ENCODE measurements around the gene TRIM39. TPM values are rescaled to one million over a fixed set of nuclear protein-coding genes. Genes with fewer than 3 reads are reported as not detected.

The TRIM39 gene
- total and polyA plus RNA-seq, 4 donors: 2.7 to 11.0 (median 4.4) TPM

DNA sequence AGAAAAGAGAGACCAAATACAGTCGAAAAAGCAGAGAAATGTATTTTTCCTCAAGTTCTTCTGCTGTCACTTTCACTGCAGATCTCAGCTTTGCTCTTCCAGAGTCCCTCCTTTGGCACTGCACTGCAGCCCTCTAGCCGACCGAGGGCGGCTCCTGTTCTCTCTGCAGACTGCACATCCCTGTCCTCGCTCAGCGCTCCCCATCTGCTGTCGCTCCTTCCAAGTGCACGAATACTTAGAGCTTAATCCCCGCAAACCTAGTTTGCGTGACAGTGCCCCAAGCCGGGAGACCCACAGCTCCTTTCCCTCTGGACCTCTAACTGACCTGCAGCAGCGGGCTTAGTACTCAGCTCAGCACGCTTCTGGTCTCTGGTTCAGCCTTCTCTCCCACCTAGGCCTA, 33.4 kb downstream of the TRIM39 start:
- H3K9me3 ChIP-seq (ENCODE audit: control insufficient read depth in 4 of 4, low read length in 3 of 4): peaks cover 0 to 2% (median 0%) of the 10 kb centered on the region in 4 donors
- H3K4me3 ChIP-seq (ENCODE audit: low read depth in 1 of 3, low read length in 3 of 3): no peak overlapping the region
- TF ChIP-seq RAD21 (IDR thresholded peaks at IDR 0.05) (no peak), HNF4G (IDR thresholded peaks at IDR 0.05) (no peak), REST (IDR thresholded peaks at IDR 0.05) (no peak), YY1 (IDR thresholded peaks at IDR 0.05) (no peak), SP1 (IDR thresholded peaks at IDR 0.05) (no peak), GABPA (IDR thresholded peaks at IDR 0.05 in 1 of 2, conservative IDR thresholded peaks at IDR 0.05 in 1 of 2) (no peak)
- H3K36me3 ChIP-seq (ENCODE audit: control insufficient read depth in 4 of 4, insufficient read depth in 3 of 4, low read depth in 1 of 4, low read length in 3 of 4): no peaks in the 10 kb centered on the region
- peaks cover 0 to 4% (median 2%) of the 10 kb centered on the region in 4 donors for H3K4me1 ChIP-seq (ENCODE audit: control insufficient read depth in 4 of 4, insufficient read depth in 4 of 4, low read length in 3 of 4)
- no peak overlapping the region for H3K9ac ChIP-seq (ENCODE audit: low read depth in 1 of 2, low read length in 2 of 2)
- H3K27ac ChIP-seq (ENCODE audit: low read depth in 1 of 2, low read length in 2 of 2): no peak overlapping the region
- peaks cover 0 to 14% (median 5%) of the 10 kb centered on the region in 4 donors for H3K27me3 ChIP-seq (ENCODE audit: control insufficient read depth in 4 of 4, insufficient read depth in 4 of 4, low read length in 3 of 4)
- WGBS: 52% methylated on average over 13 of the region's 13 CpGs
- DNase-seq (ENCODE audit: low spot score): no peak

GRCh38 chr6:30361661-30362060, 34.9 kb downstream of the TRIM39 start:
- Histone ChIP-seq H3K9me3 (ENCODE audit: control insufficient read depth in 4 of 4, low read length in 3 of 4) (peaks cover 0 to 2% (median 0%) of the 10 kb centered on the region in 4 donors), H3K4me3 (ENCODE audit: low read depth in 1 of 3, low read length in 3 of 3) (no peak overlapping the region), H3K9ac (ENCODE audit: low read depth in 1 of 2, low read length in 2 of 2) (no peak overlapping the region), H3K27me3 (ENCODE audit: control insufficient read depth in 4 of 4, insufficient read depth in 4 of 4, low read length in 3 of 4) (peaks cover 0 to 16% (median 5%) of the 10 kb centered on the region in 4 donors), H3K4me1 (ENCODE audit: control insufficient read depth in 4 of 4, insufficient read depth in 4 of 4, low read length in 3 of 4) (peaks cover 0 to 4% (median 2%) of the 10 kb centered on the region in 4 donors), H3K27ac (ENCODE audit: low read depth in 1 of 2, low read length in 2 of 2) (no peak overlapping the region), H3K36me3 (ENCODE audit: control insufficient read depth in 4 of 4, insufficient read depth in 3 of 4, low read depth in 1 of 4, low read length in 3 of 4) (no peaks in the 10 kb centered on the region)
- 68% methylated on average over 2 of the region's 2 CpGs for WGBS
- TF ChIP-seq RAD21 (IDR thresholded peaks at IDR 0.05) (no peak), JUND (IDR thresholded peaks at IDR 0.05) (no peak), TAF1 (conservative IDR thresholded peaks at IDR 0.05) (no peak), FOXA2 (IDR thresholded peaks at IDR 0.05) (no peak), HNF4G (IDR thresholded peaks at IDR 0.05) (no peak), REST (IDR thresholded peaks at IDR 0.05) (no peak), SP1 (IDR thresholded peaks at IDR 0.05) (no peak), GABPA (IDR thresholded peaks at IDR 0.05 in 1 of 2, conservative IDR thresholded peaks at IDR 0.05 in 1 of 2) (no peak), NR2F2 (IDR thresholded peaks at IDR 0.05) (no peak), YY1 (IDR thresholded peaks at IDR 0.05) (no peak)
- TF ChIP-seq, protein P1, sequence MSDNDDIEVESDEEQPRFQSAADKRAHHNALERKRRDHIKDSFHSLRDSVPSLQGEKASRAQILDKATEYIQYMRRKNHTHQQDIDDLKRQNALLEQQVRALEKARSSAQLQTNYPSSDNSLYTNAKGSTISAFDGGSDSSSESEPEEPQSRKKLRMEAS (IDR thresholded peaks at IDR 0.05): no peak
- TF ChIP-seq, protein P2, sequence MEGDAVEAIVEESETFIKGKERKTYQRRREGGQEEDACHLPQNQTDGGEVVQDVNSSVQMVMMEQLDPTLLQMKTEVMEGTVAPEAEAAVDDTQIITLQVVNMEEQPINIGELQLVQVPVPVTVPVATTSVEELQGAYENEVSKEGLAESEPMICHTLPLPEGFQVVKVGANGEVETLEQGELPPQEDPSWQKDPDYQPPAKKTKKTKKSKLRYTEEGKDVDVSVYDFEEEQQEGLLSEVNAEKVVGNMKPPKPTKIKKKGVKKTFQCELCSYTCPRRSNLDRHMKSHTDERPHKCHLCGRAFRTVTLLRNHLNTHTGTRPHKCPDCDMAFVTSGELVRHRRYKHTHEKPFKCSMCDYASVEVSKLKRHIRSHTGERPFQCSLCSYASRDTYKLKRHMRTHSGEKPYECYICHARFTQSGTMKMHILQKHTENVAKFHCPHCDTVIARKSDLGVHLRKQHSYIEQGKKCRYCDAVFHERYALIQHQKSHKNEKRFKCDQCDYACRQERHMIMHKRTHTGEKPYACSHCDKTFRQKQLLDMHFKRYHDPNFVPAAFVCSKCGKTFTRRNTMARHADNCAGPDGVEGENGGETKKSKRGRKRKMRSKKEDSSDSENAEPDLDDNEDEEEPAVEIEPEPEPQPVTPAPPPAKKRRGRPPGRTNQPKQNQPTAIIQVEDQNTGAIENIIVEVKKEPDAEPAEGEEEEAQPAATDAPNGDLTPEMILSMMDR (IDR thresholded peaks at IDR 0.05; ENCODE audit: low read depth, low read length, missing input control): no peak
- DNase-seq (ENCODE audit: low spot score): no peak

Measured in liver (tissue), 9 donors.